Smooth muscle cell (in vitro differentiated cells): ENCODE results near the gene RIOK2. TPM values are rescaled to one million over a fixed set of nuclear protein-coding genes. Genes with fewer than 3 reads are reported as not detected.
"Not testable (repeated sequence)": the region's sequence is repeated elsewhere in the genome, so short reads cannot be mapped to it uniquely, and the experiment has no call there.

ENCODE experiments used
- DNase-seq: peaks from one replicate; lab custom pipeline; 2025; ENCODE audit not compliant: unreplicated experiment; lab: John Stamatoyannopoulos, UW
- H2AFZ ChIP-seq: fragments of 200-600 bp; sonication (generic); 2 replicates; pipeline ENCODE4 v1.6.0; 2016; ENCODE audit warnings: antibody characterized with exemption, low read depth, mild to moderate bottlenecking
- H3F3A ChIP-seq: fragments of 200-600 bp; sonication (generic); 2 replicates; pipeline ENCODE4 v1.6.0; 2017; ENCODE audit warnings: antibody characterized with exemption, low read depth
- H3K27ac ChIP-seq: fragments of 200-600 bp; sonication (generic); 2 replicates; pipeline ENCODE4 v1.5.1; 2016; ENCODE audit warnings: low read depth, mild to moderate bottlenecking
- H3K27me3 ChIP-seq: fragments of 200-600 bp; sonication (generic); 2 replicates; pipeline ENCODE4 v1.6.1; 2016; ENCODE audit warnings: low read depth, mild to moderate bottlenecking
- H3K36me3 ChIP-seq: fragments of 200-600 bp; sonication (generic); 2 replicates; pipeline ENCODE4 v1.5.1; 2016; ENCODE audit warnings: low read depth
- H3K4me1 ChIP-seq: fragments of 200-600 bp; sonication (generic); 2 replicates; pipeline ENCODE4 v1.5.1; 2016; ENCODE audit warnings: low read depth
- H3K4me2 ChIP-seq: fragments of 200-600 bp; sonication (generic); 2 replicates; pipeline ENCODE4 v1.6.0; 2016; ENCODE audit warnings: mild to moderate bottlenecking
- H3K4me3 ChIP-seq: fragments of 200-600 bp; sonication (generic); 2 replicates; pipeline ENCODE4 v1.5.1; 2016; ENCODE audit warnings: mild to moderate bottlenecking
- H3K79me2 ChIP-seq: fragments of 200-600 bp; sonication (generic); 2 replicates; pipeline ENCODE4 v1.6.0; 2016; ENCODE audit warnings: low read depth, mild to moderate bottlenecking
- H3K9ac ChIP-seq: fragments of 200-600 bp; sonication (generic); 2 replicates; pipeline ENCODE4 v1.6.0; 2016; ENCODE audit warnings: low read depth
- H3K9me3 ChIP-seq: fragments of 200-600 bp; sonication (generic); replicated peaks from 2 replicates; pipeline ENCODE4 v1.5.1; 2016; ENCODE audit warnings: low read depth
- H4K20me1 ChIP-seq: fragments of 200-600 bp; sonication (generic); 2 replicates; pipeline ENCODE4 v1.6.0; 2016; ENCODE audit warnings: low read depth
- CTCF ChIP-seq: fragments of 200-600 bp; sonication (generic); IDR thresholded peaks from 2 replicates; pipeline ENCODE4 v1.5.1; 2017; ENCODE audit warnings: borderline replicate concordance, mild to moderate bottlenecking, antibody characterized with exemption; ENCODE audit not compliant: insufficient read depth, poor library complexity, severe bottlenecking
- WGBS: methylation state at CpG from one replicate; pipeline ENCODE4 v1.1.7; 2016; ENCODE audit warnings: low lambda C conversion rate; 5-methylcytosine and 5-hydroxymethylcytosine counted together
- polyA plus RNA-seq: library from polyadenylated mRNA; unstranded; fragments of >200 nt; fragmentation: Nextera tagmentation; extraction: Ambion mirVana; gene quantifications from 2 replicates; pipeline ENCODE4 v1.2.1, GENCODE V29; 2016
- total RNA-seq: library from RNA; depleted of rRNA; stranded (reverse); fragments of >200 nt; gene quantifications from 2 replicates; pipeline ENCODE4 v1.2.3, GENCODE V29; 2014

RIOK2 gene
- total and polyA plus RNA-seq, 2 experiments from 2014 or later: 34.3 to 45.6 TPM

- H3F3A ChIP-seq: no peaks in the 10 kb centered on the region
Observed at GRCh38 chr5:97183930-97184213, 825 bp upstream of the RIOK2 start.

GRCh38 chr5:97182571-97183099 lies 412 bp downstream of the RIOK2 start:
- no peak for DNase-seq
- peak overlapping the region; percentile 93 for H3K9ac ChIP-seq
- H3K27ac ChIP-seq: peak overlapping the region; percentile 94
- H3K79me2 ChIP-seq: peaks cover 38% of the 10 kb centered on the region
- H4K20me1 ChIP-seq: peaks cover 24% of the 10 kb centered on the region
- TF ChIP-seq CTCF: no peak
- peaks cover 6% of the 10 kb centered on the region for H3K36me3 ChIP-seq
- H3K4me1 ChIP-seq: peaks cover 12% of the 10 kb centered on the region
- no peaks in the 10 kb centered on the region for H3K27me3 ChIP-seq
- peak overlapping the region; percentile 98 for H2AFZ ChIP-seq
- H3K9me3 ChIP-seq: no peaks in the 10 kb centered on the region
- peak overlapping the region; percentile 89 for H3K4me2 ChIP-seq
- no peaks in the 10 kb centered on the region for H3F3A ChIP-seq
- WGBS: under 1% methylated on average over 12 of the region's 12 CpGs
- H3K4me3 ChIP-seq: peak overlapping the region; percentile 91

More at GRCh38 chr5:97183930-97184213, 825 bp upstream of the RIOK2 start:
- peaks cover 37% of the 10 kb centered on the region for H3K79me2 ChIP-seq
- TF ChIP-seq CTCF: no peak
- peaks cover 21% of the 10 kb centered on the region for H4K20me1 ChIP-seq
- no peaks in the 10 kb centered on the region for H3K9me3 ChIP-seq
- H3K36me3 ChIP-seq: peaks cover 5% of the 10 kb centered on the region
- peak overlapping the region; percentile 94 for H3K27ac ChIP-seq
- peaks cover 12% of the 10 kb centered on the region for H3K4me1 ChIP-seq
- no peak for DNase-seq
- no peaks in the 10 kb centered on the region for H3K27me3 ChIP-seq
- peak overlapping the region; percentile 98 for H2AFZ ChIP-seq
- peak overlapping the region; percentile 91 for H3K4me3 ChIP-seq
- peak overlapping the region; percentile 89 for H3K4me2 ChIP-seq
- H3K9ac ChIP-seq: peak overlapping the region; percentile 93
- WGBS: 50% methylated on average over 6 of the region's 6 CpGs

GRCh38 chr5:97181856-97182545 lies 1.0 kb downstream of the RIOK2 start:
- Histone ChIP-seq H3K36me3 (peaks cover 12% of the 10 kb centered on the region), H3K4me3 (peak overlapping the region; percentile 91), H3K27ac (peak overlapping the region; percentile 94), H3K27me3 (no peaks in the 10 kb centered on the region), H3K4me2 (peak overlapping the region; percentile 89), H3K79me2 (peaks cover 38% of the 10 kb centered on the region), H3F3A (no peaks in the 10 kb centered on the region), H2AFZ (no peak overlapping the region), H3K9me3 (no peaks in the 10 kb centered on the region), H3K9ac (peak overlapping the region; percentile 93), H3K4me1 (peaks cover 12% of the 10 kb centered on the region), H4K20me1 (peaks cover 24% of the 10 kb centered on the region)
- 89% methylated on average over 4 of the region's 4 CpGs for WGBS
- no peak for DNase-seq
- no peak for TF ChIP-seq CTCF

- H3K4me1 ChIP-seq: peaks cover 12% of the 10 kb centered on the region
- H4K20me1 ChIP-seq: peaks cover 24% of the 10 kb centered on the region
- WGBS: 71% methylated on average over 2 of the region's 3 CpGs
- H2AFZ ChIP-seq, H3K9me3 ChIP-seq, DNase-seq, H3K4me3 ChIP-seq, H3K4me2 ChIP-seq, H3K9ac ChIP-seq, H3K27me3 ChIP-seq, H3F3A ChIP-seq, H3K27ac ChIP-seq: not testable (repeated sequence)
- H3K36me3 ChIP-seq: peaks cover 18% of the 10 kb centered on the region
- H3K79me2 ChIP-seq: peaks cover 38% of the 10 kb centered on the region
Observed at GRCh38 chr5:97179457-97179856, 3.6 kb downstream of the RIOK2 start.
